Measurements from ENCODE around the gene PKHD1.

DNA sequence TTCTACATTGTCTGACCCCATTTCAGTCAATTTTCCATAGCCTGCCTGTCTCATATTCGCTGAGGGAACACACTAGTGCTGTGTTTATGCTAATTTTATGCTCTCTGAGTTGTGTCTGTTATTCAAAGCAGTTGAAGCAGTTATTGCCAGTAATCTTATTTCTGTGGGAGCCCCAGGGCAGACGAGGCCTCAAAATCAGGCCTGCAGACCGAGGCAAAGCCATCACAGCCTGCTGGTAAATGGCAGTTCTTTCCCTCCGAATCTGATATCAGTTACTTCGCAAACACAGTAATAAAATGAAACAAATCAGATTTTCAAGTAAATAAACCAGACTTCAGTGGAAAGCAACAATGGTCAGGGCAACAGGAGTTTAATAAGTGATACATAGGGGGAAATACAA lies 508.4 kb downstream of the PKHD1 start:
- TF ChIP-seq POLR2A (IDR thresholded peaks at IDR 0.05; ENCODE audit: low read length) = no peak
- no peak for TF ChIP-seq GATA1 (IDR thresholded peaks at IDR 0.05; ENCODE audit: low read depth, low read length)
